Measurements from ENCODE around the gene ABCA5. TPM values are rescaled to one million over a fixed set of nuclear protein-coding genes. Genes with fewer than 3 reads are reported as not detected.

The ABCA5 gene
- total and polyA plus RNA-seq, 2 of the 13 experiments (the other 11 are each of a cell fraction or from before 2014, with no cell fraction given) = 9.7 to 10.1 TPM

DNA sequence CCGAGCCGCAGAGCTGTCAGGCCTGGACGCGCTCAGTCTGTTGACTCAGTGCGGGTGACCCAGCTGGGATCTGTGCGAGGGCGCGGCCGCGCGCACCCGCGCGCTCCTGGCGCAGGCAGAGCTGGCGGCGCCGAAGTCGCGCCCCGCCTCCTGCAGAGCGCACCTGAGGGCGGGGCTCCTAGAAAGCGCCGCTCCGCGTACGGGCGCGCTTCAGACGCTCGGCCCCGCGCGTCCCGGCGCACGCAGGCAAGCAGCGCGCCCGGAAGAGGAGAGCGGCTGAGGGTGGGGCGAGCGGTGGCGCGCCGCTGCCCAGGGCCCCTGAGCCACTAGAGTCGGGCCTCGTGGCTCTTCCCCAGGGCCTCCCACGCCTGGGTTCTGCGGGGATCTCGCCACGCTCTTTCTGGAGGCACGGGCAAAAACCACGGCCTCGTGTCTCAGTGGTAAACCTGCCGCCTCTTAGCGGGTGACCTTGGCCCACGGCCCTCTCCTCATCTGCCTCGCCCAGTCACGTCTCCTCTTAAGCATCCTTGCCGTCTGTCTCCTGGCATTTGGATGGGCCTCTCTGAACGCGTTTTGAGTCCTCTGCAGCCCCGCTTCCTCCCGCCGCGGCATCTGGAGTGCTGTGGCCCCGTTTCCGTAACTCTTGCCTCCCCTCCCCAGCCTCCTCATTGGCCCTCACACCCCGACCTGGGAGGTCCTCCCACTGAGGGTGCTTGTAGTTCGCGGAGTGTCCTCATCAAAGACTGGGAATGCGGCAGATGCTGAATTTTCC is at the start of gene ABCA5 (continued):
- no peak for TF ChIP-seq ZNF20 (CRISPR knock-in tag; IDR thresholded peaks at IDR 0.05)
- TF ChIP-seq ZNF224 (CRISPR knock-in tag; IDR thresholded peaks at IDR 0.05) = no peak
- TF ChIP-seq HNRNPL (IDR thresholded peaks at IDR 0.05; ENCODE audit: low read depth, low read length) = 0 out of 2 replicates have a peak, but pooled peaks have one; percentile 35
- TF ChIP-seq NKX3-1 (CRISPR knock-in tag; IDR thresholded peaks at IDR 0.05) = peak; percentile 57; the same call in 1 of the 2 replicates
- TF ChIP-seq ARID2 (CRISPR knock-in tag; IDR thresholded peaks at IDR 0.05; ENCODE audit: borderline replicate concordance) = no peak
- TF ChIP-seq ZNF773 (CRISPR knock-in tag; IDR thresholded peaks at IDR 0.05; ENCODE audit: borderline replicate concordance) = no peak
- TF ChIP-seq ATF1 (CRISPR knock-in tag; IDR thresholded peaks at IDR 0.05) = no peak
- peak; percentile 63; the same call in 1 of the 2 replicates for TF ChIP-seq KLF6 (CRISPR knock-in tag; IDR thresholded peaks at IDR 0.05)
- TF ChIP-seq KMT2B (CRISPR knock-in tag; IDR thresholded peaks at IDR 0.05) = no peak; the same call in none of the 2 replicates
- no peak for TF ChIP-seq ZSCAN22 (CRISPR knock-in tag; IDR thresholded peaks at IDR 0.05)
- TF ChIP-seq, protein P1, sequence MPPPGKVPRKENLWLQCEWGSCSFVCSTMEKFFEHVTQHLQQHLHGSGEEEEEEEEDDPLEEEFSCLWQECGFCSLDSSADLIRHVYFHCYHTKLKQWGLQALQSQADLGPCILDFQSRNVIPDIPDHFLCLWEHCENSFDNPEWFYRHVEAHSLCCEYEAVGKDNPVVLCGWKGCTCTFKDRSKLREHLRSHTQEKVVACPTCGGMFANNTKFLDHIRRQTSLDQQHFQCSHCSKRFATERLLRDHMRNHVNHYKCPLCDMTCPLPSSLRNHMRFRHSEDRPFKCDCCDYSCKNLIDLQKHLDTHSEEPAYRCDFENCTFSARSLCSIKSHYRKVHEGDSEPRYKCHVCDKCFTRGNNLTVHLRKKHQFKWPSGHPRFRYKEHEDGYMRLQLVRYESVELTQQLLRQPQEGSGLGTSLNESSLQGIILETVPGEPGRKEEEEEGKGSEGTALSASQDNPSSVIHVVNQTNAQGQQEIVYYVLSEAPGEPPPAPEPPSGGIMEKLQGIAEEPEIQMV (CRISPR knock-in tag; IDR thresholded peaks at IDR 0.05; ENCODE audit: low read depth) = peak; percentile 37; the same call in 1 of the 2 replicates
- TF ChIP-seq ZNF629 (CRISPR knock-in tag; conservative IDR thresholded peaks at IDR 0.05) = no peak
- TF ChIP-seq, protein P2, sequence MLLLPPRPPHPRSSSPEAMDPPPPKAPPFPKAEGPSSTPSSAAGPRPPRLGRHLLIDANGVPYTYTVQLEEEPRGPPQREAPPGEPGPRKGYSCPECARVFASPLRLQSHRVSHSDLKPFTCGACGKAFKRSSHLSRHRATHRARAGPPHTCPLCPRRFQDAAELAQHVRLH (CRISPR knock-in tag; IDR thresholded peaks at IDR 0.05; ENCODE audit: borderline replicate concordance, low read depth) = peak; percentile 71; the same call in 1 of the 2 replicates
- TF ChIP-seq TRIM22 (IDR thresholded peaks at IDR 0.05) = no peak
- TF ChIP-seq ZNF510 (CRISPR knock-in tag; IDR thresholded peaks at IDR 0.05; ENCODE audit: low read depth) = peak; percentile 39; the same call in 1 of the 2 replicates
- peak; percentile 93; the same call in 1 of the 2 replicates for TF ChIP-seq ZNF414 (CRISPR knock-in tag; IDR thresholded peaks at IDR 0.05)
- TF ChIP-seq PRDM10 (CRISPR knock-in tag; IDR thresholded peaks at IDR 0.05; ENCODE audit: low read depth) = no peak; the same call in 1 of the 2 replicates
- TF ChIP-seq CENPX (CRISPR knock-in tag; IDR thresholded peaks at IDR 0.05) = no peak
- TF ChIP-seq, protein P3, sequence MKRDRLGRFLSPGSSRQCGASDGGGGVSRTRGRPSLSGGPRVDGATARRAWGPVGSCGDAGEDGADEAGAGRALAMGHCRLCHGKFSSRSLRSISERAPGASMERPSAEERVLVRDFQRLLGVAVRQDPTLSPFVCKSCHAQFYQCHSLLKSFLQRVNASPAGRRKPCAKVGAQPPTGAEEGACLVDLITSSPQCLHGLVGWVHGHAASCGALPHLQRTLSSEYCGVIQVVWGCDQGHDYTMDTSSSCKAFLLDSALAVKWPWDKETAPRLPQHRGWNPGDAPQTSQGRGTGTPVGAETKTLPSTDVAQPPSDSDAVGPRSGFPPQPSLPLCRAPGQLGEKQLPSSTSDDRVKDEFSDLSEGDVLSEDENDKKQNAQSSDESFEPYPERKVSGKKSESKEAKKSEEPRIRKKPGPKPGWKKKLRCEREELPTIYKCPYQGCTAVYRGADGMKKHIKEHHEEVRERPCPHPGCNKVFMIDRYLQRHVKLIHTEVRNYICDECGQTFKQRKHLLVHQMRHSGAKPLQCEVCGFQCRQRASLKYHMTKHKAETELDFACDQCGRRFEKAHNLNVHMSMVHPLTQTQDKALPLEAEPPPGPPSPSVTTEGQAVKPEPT (CRISPR knock-in tag; IDR thresholded peaks at IDR 0.05; ENCODE audit: low read depth) = no peak; the same call in 1 of the 2 replicates
- 0 out of 2 replicates have a peak, but pooled peaks have one; percentile 63 for TF ChIP-seq ZNF761 (CRISPR knock-in tag; conservative IDR thresholded peaks at IDR 0.05)
